Measurements from ENCODE around the gene DNAJC15.
"Not testable (repeated sequence)": the region's sequence is repeated elsewhere in the genome, so short reads cannot be mapped to it uniquely, and the experiment has no call there.

Gene DNAJC15

DNA sequence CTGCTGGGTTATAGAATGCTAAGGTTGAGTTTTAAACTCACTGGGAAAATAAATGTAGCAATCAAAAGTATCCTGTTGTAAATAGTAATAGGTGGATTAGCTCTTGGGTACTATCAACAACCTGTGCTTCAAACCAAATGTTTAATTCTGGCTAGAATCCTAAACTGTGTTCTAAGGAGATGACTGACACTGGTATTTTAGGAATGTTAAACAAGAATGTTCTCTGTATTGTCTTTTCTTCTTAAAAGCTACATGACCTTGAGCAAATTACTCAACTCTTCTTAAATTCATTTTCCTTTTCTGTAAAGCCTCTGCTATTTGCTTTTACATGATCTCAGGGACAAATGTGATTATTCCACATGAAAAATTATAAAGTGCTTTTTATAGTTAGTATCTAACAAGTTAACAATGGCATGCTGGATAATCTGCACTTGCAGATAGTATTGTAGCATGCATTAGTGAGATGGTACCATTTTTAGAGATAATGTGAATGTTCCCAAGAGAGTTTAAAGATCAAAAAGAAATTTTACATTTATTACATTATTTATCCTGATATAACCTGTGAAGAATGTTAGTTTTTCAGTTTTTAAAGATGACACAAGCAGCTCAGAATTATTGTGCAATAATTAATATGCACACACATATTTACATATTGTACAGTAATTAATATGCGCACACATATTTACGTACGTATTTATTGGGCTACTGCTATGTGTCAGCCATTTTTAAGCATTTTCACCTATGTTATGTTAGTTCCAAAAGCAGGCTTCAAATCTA, 17.7 kb upstream of the DNAJC15 start:
- DNase-seq: no peak

DNA sequence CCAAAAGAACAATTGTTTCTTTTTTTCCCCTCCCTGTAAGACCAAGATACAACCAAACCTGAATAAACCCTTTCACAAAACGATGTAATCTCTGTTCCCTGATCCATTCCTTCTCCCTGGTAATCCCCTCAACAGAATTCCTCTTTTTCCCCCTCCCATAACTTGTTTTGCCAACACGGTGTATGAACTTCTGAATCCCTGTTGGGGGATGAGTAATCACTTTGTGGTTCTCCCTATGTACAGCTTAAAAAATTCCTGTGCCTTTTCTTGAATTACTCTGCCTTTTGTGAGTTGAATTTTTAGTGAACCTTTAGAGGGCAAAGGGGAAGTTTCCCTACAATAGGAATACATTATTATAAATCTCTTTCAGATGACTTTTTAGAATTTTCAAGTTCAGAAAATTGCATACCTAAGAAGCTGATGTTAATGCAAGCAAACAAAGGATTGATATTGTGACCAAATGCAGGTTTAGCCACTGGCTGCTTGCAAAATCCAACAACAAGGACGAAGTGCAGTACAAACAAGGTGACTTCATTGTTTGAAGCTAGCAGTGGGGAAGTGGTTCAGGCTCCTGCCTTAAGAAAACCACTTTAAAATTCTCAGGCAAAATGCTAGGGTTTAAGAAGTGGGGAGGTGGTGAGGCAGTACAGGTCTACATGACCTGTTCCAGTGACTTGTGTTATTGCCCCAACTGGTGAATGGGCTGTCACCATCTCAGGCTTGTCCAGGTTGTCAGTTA, 16.3 kb upstream of the DNAJC15 start:
- no peak for DNase-seq

DNA sequence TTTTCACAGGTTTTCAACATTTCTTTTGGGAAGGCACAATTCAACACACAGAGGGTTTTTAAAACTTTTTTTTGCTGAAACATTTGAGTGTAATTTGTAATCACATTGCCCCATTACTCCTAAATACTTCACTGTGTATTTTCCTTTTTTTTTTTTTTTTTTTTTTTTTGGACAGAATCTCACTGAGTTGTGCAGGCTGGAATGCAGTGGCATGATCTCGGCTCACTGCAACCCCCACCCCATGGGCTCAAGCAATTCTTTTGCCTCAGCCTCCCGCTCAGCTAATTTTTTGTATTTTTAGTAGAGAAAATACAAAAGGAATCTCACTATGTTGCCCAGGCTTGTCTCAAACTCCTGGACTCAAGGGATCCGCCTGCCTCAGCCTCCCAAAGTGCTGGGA, 14.8 kb upstream of the DNAJC15 start:
- DNase-seq: no peak

DNA sequence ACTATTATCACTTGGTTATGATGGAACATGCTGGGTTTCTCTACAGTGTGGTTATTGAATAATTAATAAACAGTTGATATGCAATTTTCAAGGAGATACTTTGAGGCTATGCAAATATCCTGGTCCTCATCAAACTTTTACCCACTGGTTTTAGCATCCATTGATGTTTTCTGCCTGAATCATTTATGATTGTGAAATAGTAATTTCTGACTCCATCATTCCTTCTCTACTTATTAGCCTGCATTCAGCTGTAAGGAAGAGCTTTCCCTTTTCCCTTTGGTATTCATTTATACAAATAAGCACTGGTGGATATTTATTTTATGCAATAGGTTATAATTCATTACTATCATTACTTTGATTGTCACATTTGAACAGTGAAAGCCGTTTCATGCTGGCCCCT, 13.9 kb upstream of the DNAJC15 start:
- DNase-seq: no peak

DNA sequence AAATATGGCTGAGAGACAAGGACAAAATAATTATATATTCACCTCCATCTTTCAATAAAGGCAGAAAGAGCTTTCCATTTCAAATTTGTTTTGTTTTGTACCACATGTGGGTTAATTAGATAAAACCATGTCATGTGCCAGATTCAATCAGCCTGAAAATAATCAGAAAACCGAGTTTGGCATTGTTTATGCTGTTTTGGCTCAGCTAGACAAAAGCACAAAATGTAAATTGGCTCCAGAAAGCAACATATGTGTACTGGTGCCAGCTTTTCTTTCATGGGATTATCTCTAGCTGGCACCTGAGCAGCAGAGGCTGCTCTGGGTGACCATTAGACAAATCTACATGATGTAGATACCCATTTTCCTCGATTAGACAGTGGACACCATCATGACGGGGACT, 9.2 kb upstream of the DNAJC15 start:
- DNase-seq: no peak

DNA sequence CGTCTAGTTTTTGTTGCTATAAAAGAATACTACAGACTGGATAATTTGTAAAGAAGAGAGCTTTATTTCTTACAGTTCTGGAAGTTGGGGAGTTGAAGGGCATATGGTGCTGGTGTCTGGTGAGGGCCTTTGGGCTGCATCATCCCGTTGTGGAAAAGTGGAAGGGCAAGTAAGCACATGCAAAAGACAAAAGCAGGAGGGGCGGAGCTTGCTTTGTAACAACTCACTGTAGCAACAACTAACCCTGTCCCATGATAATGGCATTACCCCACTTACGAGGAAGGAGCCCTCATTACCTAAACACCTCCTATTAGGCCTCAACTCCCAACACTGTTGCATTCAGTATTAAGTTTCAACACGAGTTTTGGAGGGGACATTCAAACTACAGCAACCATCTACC, 7.2 kb upstream of the DNAJC15 start:
- no peak for DNase-seq

DNA sequence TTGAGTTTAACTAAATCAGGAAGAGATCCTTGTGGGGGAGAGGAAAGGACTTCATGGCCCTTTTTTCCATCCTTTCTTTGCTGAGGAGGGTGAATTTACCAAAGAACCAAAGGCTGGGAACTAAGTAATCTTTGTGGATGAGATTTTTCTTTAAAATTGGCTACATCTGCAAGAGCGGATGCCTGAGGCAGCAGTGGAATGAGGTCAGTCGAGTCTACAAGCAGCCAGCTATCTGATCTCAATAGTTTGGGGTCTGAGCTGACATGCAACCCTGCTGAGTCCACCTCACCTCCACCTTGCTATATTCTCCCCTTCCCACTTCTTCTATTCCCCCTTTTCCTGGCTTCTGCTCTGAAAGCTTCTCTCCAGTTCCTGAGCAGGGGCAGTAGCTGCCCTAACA, 3.6 kb upstream of the DNAJC15 start:
- no peak for DNase-seq

DNA sequence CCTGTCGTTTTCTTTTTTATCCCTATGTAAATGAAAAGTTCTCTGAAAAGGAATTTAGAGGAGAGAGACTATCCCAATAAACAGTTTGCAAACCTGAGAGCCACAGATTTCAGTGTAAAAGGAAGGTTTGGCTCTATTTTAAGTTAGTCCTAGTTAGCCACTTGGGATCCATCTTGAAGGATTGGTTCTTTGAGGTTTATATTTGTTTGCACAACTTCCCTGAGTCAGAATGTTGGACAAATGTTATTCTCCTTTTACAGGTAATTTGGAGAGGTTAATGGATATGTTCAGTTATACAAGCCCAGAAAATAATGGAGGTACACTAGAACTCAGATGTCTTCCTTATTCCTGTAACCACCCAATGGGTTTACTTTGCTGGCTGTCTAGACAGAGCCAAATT, 2.6 kb upstream of the DNAJC15 start:
- DNase-seq: no peak

DNA sequence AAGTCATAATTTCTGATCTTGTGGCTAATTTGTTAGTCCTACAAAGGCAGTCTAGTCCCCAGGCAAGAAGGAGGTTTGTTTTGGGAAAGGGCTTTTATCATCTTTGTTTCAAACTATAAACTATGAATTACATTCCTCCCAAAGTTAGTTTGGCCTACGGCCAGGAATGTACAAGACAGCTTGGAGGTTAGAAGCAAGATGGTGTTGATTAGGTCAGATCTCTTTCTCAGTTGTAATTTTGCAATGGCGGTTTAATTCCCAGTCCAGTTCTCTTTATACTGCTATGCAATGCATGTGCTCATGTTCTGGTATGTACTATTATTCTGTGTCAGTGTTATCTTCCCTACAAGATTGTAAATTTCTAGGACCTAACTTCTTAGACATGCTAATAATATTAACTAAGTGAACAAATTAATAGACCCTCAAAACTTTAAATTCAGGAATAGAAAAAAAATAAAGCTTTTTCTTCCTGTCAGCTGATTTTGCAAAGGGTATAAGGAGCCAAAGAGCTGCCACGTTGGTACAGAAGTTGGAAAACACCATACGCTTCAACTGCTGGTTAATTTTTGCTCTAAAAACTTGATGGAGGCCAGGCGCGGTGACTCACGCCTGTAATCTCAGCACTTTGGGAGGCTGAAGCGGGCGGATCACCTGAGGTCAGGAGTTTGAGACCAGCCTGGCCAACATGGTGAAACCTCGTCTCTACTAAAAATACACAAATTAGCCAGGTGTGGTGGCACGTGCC, 1.3 kb upstream of the DNAJC15 start:
- no peak for DNase-seq

DNA sequence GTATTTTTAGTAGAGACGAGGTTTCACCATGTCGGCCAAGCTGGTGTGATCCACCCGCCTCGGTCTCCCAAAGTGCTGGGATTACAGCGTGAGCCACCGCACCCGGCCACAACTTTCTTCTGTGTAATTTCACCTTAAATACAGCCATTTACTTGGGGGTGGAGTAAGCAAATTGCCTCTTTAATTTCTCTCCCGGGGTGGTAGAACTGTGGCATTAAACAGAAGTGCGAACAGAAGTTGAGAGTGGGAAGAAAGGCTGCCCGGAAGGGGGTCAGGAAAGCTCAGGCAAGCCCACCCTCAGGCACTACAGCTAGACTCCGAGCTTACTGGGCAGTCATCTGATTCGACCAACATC, 475 bp upstream of the DNAJC15 start:
- DNase-seq: no peak

DNA sequence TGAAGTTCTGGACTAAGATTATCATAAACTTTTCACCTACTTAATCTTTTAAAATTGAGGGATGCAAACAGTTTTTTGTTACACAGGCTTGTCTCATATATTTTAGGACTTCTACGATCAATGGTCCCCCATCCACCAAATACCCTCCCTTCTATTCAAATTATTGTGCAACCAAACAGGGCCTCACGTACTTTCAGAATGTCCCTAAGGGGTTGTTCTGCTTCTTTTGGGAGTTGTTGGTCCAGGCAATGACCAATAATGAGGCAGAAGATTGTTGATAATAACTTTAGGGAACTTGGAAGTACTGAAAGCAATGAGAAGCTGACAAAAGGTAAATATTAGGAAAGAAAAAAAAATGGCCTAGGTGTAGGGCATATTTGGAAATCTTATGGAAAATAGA, 2.9 kb downstream of the DNAJC15 start:
- DNase-seq: no peak

DNA sequence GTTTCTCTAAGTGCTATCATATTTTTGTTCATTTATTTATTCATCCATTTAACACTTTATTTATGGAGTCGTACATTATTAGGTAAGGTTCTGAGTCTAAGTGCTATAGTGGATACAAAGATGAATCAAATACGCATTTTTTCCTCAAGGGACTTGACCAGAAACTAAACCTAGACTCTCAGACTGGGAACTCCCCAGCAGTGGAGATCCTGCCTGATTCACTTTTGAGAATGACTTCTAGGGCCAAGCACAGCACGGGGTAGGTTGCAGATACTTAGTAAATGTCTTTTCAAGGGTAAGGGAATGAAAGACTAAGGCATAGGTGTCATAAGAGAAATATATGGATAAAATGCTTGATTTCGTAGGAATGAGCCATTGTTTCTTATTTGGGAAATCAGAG, 7.2 kb downstream of the DNAJC15 start:
- DNase-seq: no peak

DNA sequence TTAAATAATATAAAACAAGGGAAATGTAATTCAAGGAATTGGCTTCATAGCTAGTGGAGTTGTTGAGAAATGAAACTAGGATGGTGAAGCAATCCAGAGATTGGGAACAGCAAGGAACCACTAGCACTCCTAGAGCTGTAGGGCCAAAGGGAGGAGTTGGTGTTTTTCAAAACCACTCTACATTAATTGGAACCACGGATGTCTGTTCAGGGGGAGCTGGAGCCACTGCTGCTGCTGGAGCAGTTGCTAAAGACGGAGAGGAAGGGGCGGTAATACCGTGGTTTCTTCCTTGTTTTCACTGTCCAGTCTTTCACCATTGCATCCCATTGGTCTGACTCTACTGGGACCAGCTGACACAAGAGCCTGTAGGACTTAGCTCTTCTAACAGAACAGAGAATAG, 8.5 kb downstream of the DNAJC15 start:
- DNase-seq: no peak

DNA sequence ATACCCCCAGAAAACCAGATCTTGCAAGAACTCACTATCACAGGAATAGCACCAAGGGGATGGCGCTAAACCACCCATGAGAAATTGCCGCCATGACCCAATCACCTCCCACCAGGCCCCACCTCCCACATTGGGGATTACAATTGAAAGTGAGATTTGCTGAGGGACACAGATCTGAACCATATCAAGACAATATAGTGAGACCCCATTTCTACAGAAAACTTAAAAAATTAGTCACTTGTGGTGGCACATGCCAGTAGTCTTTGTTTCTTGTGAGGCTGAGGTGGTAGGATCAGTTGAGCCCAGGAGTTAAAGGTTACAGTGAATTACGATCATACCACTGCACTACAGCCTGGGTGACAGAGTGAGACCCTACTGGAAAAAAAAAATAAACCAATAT, 9.7 kb downstream of the DNAJC15 start:
- DNase-seq: no peak

DNA sequence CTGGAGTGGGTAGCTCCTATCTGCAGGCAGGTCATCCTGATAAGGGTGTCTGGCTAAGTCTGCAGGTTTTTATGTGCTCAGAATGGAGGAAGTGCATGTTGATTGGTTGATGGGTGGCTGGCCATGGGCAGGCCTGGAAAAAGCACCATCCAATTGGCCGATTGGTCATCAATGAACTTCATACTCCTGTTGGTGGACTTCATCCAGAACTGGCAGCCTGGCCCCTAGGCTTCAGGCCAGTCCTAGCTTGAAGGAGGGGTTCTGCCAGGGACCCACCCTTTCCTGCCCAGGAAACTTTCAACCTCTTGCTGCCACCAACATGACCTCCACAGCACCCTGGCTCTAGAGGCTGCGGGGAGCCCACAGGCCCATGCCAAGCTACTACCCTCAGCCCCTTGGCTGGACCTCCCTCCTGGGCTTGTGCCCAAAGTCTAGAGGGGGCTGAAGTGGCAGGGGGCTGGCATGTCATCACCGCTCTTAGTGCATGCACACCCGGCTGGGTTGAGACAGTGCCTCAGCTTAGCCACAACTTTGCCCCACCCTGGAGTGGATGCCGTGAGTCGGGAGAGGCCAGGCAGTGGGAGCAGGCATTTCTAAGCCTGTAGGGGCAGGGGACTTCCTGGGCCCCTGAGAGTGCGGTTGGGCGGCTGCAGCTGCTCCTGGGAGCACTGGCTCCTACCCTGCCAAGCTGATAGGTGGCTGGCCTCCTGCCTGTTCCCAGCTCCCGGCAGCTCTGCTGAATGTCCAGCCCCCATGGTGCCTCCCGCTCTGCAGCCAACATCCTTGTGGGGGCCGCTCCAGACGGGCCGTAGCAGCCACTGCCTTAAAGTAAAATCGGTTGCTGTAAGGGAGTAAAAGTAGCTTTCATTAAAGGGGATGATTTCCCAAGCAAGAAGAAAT, 13.2 kb downstream of the DNAJC15 start:
- no peak for DNase-seq

DNA sequence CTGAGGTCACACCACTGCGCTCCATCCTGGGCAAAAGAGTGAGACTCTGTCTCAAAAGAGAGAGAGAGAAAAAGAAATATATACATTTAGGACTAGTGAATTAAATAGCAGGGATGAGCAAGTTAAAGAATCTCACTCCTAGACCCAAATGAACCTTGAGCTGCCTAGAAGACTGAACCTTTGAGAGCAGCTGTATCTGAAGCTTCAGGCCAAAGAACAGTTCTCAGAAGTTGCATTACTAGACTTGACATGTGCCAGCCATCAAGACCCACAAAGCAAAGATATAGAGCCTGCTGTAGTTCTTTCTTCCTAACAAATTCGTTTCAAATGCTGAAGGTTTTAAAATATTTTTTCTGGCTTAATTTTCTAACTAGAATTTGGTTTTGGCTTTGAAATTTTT, 16.6 kb downstream of the DNAJC15 start:
- DNase-seq: no peak

DNA sequence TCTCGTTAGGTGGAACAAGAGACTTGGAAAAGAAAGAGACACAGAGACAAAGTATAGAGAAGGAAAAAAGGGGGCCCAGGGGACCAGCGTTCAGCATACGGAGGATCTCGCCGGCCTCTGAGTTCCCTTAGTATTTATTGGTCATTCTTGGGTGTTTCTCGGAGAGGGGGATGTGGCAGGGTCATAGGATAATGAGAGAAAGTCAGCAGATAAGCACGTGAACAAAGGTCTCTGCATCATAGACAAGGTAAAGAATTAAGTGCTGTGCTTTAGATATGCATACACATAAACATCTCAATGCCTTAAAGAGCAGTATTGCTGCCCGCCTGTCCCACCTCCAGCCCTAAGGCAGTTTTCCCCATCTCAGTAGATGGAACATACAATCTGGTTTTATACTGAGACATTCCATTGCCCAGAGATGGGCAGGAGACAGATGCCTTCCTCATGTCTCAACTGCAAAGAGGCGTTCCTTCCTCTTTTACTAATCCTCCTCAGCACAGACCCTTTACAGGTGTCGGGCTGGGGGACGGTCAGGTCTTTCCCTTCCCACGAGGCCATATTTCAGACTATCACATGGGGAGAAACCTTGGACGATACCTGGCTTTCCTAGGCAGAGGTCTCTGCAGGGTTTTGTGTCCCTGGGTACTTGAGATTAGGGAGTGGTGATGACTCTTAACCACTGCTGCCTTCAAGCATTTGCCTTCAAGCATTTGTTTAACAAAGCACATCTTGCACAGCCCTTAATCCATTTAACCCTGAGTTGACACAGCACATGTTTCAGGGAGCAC, 17.4 kb downstream of the DNAJC15 start:
- not testable (repeated sequence) for DNase-seq

DNA sequence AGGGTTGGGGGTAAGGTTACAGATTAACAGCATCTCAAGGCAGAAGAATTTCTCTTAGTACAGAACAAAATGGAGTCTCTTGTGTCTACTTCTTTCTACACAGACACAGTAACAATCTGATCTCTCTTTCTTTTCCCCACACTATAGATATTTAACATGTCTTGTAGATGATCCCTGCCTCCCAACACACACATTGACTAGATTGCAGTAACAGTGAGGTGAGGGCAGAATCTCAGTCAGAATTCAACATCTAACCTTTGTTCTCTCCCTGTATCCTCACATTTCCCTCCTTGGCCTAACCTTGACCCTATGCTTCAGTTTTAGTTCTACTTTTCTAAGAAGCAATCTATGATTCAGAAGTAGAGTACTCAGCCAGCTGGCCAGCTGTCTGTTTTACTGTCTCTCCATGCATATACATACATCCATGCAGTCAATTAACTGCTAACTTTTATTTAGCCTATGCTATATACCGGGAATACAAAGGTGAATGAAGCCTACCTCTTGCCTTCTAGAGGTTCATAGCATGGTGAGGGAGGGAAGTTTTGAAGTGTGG, 18.1 kb downstream of the DNAJC15 start:
- DNase-seq: no peak

DNA sequence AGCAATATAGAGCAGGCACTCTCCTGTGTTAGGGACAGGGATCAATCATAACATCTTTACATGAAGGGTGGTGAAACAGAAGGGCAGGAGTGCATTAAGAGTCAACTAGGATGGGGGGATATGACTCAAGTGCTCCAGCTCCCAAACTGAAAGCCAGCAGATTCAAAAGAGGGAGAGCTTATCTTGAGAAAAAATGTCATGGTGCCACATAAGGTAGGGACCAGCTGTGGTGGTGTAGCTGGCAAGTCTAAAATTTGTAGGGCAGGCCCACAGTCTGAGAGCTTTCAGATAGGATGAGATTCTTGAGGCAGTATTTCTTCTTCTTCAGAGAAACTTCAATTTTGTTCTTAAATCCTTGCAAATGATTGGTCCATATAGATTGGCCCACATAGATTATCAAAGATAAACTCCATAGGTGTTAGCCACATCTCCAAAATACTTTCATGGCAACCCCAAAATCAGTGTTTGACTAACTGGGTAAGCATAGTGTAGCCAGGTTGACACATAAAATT, 19.1 kb downstream of the DNAJC15 start:
- DNase-seq: peak; percentile 54

DNA sequence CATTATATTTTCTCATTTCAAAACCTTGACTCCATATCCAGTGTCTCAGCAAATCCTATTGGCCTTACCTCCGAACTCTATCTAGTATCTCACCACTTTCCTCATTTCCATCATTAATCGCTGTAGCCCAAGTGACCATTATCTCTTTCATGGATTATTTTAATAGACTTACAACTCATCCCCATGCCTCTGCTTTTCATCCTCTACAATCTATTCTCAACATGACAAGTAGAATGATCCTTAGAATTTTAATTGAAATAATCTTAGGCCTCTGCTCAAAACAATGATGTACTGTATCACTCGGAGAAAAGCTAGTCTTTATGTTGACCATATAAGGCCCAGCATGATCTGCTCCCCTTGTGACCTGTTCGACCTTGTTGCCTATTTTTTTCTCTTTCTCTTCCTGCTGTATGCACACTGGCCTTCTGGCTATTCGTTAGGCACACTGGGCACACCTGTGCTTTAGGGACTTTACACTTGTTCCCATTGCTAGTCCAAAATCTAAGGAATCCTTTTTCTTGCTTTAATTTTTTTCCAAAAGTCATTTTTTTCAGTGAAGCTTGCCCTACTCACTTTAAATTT, 21.4 kb downstream of the DNAJC15 start:
- no peak for DNase-seq

DNA sequence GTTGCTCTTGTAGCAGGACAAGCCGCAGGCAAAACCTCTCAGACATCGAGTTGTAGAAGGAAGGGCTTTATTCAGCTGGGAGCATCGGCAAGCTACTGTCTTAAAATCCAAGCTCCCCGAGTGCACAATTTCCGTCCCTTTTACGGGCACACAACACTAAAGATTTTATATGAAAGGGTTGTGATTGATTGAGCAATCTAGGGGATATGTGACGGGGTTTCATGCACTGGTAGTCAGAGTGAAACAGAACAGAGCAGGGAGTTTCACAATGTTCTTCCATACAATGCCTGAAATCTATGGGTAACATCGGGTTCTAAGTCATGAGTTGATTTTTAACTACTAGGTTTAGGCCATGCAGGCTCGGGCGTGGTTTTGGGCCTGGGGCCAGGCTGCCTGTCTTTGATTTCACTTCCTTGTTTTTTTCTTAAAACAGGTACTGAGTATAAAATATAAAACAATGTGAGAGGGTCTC, 22.0 kb downstream of the DNAJC15 start:
- DNase-seq: peak; percentile 80
